ENCODE measurements around the gene KDM5A. TPM values are rescaled to one million over a fixed set of nuclear protein-coding genes. Genes with fewer than 3 reads are reported as not detected.
"Not testable (repeated sequence)": the region's sequence is repeated elsewhere in the genome, so short reads cannot be mapped to it uniquely, and the experiment has no call there.

Gene KDM5A
- total RNA-seq, 1 donor from 2014 or later: 55.0 TPM

GRCh38 chr12:332581-333205 lies 56.4 kb downstream of the KDM5A start:
- DNase-seq: no peak

GRCh38 chr12:331287-331686 lies 57.8 kb downstream of the KDM5A start:
- no peak for DNase-seq

- DNase-seq: no peak
Measured at GRCh38 chr12:325906-326305, 63.2 kb downstream of the KDM5A start.

GRCh38 chr12:323507-323906 lies 65.6 kb downstream of the KDM5A start:
- peak; percentile 11 for DNase-seq

GRCh38 chr12:321606-322326 lies 67.4 kb downstream of the KDM5A start:
- no peak for DNase-seq

- DNase-seq: no peak
Measured at GRCh38 chr12:318759-319515, 70.2 kb downstream of the KDM5A start.

GRCh38 chr12:308511-308910 lies 80.6 kb downstream of the KDM5A start:
- DNase-seq: no peak

- DNase-seq: no peak
Measured at GRCh38 chr12:307406-307805, 81.7 kb downstream of the KDM5A start.

- no peak for DNase-seq
Measured at GRCh38 chr12:304805-305204, 84.3 kb downstream of the KDM5A start.

- not testable (repeated sequence) for DNase-seq
Measured at GRCh38 chr12:302766-303165, 86.4 kb downstream of the KDM5A start.

GRCh38 chr12:300166-300565 lies 89.0 kb downstream of the KDM5A start:
- not testable (repeated sequence) for DNase-seq

- DNase-seq: not testable (repeated sequence)
Measured at GRCh38 chr12:299511-299910, 89.6 kb downstream of the KDM5A start.

- not testable (repeated sequence) for DNase-seq
Measured at GRCh38 chr12:298059-298458, 91.1 kb downstream of the KDM5A start.

- DNase-seq: no peak
Measured at GRCh38 chr12:295132-295531, 94.0 kb downstream of the KDM5A start.

- no peak for DNase-seq
Measured at GRCh38 chr12:293199-293598, 95.9 kb downstream of the KDM5A start.

GRCh38 chr12:292186-292585 lies 96.9 kb downstream of the KDM5A start:
- no peak for DNase-seq

GRCh38 chr12:291153-291723 lies 97.9 kb downstream of the KDM5A start:
- no peak for DNase-seq

- no peak for DNase-seq
Measured at GRCh38 chr12:288687-289086, 100.4 kb downstream of the KDM5A start.

- DNase-seq: no peak
Measured at GRCh38 chr12:286531-287300, 102.4 kb downstream of the KDM5A start.

GRCh38 chr12:278046-278445 lies 111.1 kb downstream of the KDM5A start:
- DNase-seq: no peak

- no peak for DNase-seq
Measured at GRCh38 chr12:275812-276211, 113.3 kb downstream of the KDM5A start.

- no peak for DNase-seq
Measured at GRCh38 chr12:273382-273781, 115.7 kb downstream of the KDM5A start.
